ENCODE results near the gene DSG2.

DSG2 gene

DNA sequence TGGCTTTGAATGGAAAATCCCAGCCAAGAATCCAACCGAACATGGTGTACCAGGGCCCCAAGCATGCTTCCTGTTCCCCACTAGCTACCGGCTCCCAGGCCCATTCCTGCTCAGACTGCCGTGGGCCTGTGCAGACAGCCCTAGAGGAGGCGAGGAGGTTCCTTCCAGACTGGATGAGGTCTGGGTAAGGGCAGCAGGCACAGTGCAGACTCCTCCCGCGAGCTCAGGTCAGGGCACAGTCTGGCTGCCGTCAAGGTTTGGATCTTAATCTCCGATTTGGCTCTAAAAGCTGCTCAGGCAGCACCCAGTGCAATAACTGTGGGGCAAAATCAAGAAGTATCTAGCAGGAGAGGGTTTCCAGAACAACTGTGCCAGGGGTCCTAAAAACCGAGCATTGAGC is 74.4 kb downstream of the DSG2 start:
- Histone ChIP-seq H3K36me3 (ENCODE audit: control insufficient read depth in 2 of 2, insufficient read depth in 2 of 2, low read length in 2 of 2) (no peaks in the 10 kb centered on the region), H3K27me3 (ENCODE audit: control insufficient read depth in 1 of 2, insufficient read depth in 2 of 2, low read length in 2 of 2) (no peaks in the 10 kb centered on the region), H3K4me3 (ENCODE audit: low read length in 2 of 2) (no peak overlapping the region), H3K9ac (ENCODE audit: low read length in 2 of 2) (no peak overlapping the region), H3K27ac (ENCODE audit: low read length) (no peak overlapping the region), H3K9me3 (ENCODE audit: control insufficient read depth in 2 of 2, low read length in 2 of 2) (no peaks in the 10 kb centered on the region), H3K4me1 (ENCODE audit: control insufficient read depth, insufficient read depth, low read length) (no peaks in the 10 kb centered on the region)

DNA sequence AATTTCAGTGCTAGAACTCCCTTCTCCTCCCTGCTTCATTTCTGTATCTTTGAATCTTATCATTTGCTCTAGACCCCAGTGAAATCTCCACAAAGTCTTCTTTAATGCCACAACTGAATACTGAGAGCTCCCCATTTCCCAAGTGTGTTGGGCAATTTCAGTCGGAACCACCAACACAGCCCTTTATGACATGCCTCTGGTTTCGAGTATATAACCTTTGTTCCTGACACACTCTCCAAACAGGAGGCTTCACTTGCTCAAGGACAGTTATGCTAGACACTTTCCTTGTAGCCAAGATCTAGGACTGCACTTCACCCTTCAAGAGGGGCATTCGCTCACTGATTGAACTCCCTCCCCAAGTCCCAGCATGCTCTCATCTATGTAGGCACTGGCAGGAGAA is 75.1 kb downstream of the DSG2 start:
- H3K9me3 ChIP-seq (ENCODE audit: control insufficient read depth in 2 of 2, low read length in 2 of 2), result no peaks in the 10 kb centered on the region
- H3K27me3 ChIP-seq (ENCODE audit: control insufficient read depth in 1 of 2, insufficient read depth in 2 of 2, low read length in 2 of 2), result no peaks in the 10 kb centered on the region
- no peaks in the 10 kb centered on the region for H3K4me1 ChIP-seq (ENCODE audit: control insufficient read depth, insufficient read depth, low read length)
- H3K36me3 ChIP-seq (ENCODE audit: control insufficient read depth in 2 of 2, insufficient read depth in 2 of 2, low read length in 2 of 2), result no peaks in the 10 kb centered on the region
- H3K9ac ChIP-seq (ENCODE audit: low read length in 2 of 2), result no peak overlapping the region
- H3K4me3 ChIP-seq (ENCODE audit: low read length in 2 of 2), result no peak overlapping the region
- no peak overlapping the region for H3K27ac ChIP-seq (ENCODE audit: low read length)

DNA sequence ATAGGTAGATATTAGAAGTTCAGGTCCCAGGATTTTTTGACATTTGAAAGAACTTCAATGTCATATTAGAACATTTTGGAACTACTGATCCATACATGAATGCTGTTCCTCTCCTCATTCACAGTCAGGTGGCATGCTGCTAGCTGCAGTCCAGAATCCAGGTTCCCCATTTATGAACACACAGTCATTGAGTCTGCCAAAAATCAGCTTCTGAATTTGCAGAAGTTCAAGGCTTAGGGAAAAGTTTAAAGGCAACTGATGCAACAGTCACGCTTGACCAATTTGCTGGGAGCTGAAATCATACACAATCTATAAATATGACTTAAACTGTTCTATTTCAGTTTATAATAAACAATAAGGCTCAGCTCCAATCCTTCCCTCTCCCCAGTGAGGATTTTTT is 76.4 kb downstream of the DSG2 start:
- H3K27ac ChIP-seq (ENCODE audit: low read length), result no peak overlapping the region
- H3K27me3 ChIP-seq (ENCODE audit: control insufficient read depth in 1 of 2, insufficient read depth in 2 of 2, low read length in 2 of 2), result no peaks in the 10 kb centered on the region
- H3K4me3 ChIP-seq (ENCODE audit: low read length in 2 of 2), result no peak overlapping the region
- H3K36me3 ChIP-seq (ENCODE audit: control insufficient read depth in 2 of 2, insufficient read depth in 2 of 2, low read length in 2 of 2), result no peaks in the 10 kb centered on the region
- H3K9me3 ChIP-seq (ENCODE audit: control insufficient read depth in 2 of 2, low read length in 2 of 2), result no peaks in the 10 kb centered on the region
- H3K9ac ChIP-seq (ENCODE audit: low read length in 2 of 2), result no peak overlapping the region
- no peaks in the 10 kb centered on the region for H3K4me1 ChIP-seq (ENCODE audit: control insufficient read depth, insufficient read depth, low read length)

DNA sequence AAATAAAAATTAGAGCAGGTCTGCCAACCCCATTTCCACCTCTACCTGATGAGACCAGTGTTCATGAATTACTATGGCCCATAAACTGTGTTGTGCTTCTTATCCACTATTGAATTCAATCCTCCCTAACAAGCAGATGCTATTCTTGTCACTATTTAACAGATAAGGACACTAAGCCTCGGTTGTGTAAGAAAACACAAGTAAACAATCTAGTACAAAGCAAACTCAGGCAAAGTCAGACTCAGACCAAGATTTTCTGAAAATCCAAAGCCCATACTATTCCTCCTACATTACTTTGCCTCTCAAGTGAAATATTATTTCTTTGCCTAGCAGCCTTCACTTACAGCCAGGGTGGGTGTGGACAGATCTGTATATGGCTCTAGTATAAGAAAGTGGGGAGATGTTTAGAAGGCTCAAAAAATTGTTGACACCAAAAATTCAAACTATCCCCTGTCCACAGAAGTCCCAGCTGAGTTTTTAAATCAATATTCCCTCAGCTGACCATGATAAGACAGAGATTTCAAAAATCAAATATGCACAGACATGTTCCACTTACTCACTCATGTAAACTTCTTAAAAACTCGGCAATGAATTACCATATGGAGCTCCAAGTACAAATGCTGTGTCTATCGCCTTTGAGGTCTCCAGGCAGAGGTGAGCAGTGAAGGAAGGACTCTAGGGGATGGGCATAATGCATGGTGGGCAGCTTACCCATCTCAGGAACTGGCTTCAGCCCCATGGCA is 77.7 kb downstream of the DSG2 start:
- Histone ChIP-seq H3K27me3 (ENCODE audit: control insufficient read depth in 1 of 2, insufficient read depth in 2 of 2, low read length in 2 of 2) (no peaks in the 10 kb centered on the region), H3K9me3 (ENCODE audit: control insufficient read depth in 2 of 2, low read length in 2 of 2) (no peaks in the 10 kb centered on the region), H3K4me3 (ENCODE audit: low read length in 2 of 2) (no peak overlapping the region), H3K4me1 (ENCODE audit: control insufficient read depth, insufficient read depth, low read length) (no peaks in the 10 kb centered on the region), H3K9ac (ENCODE audit: low read length in 2 of 2) (no peak overlapping the region), H3K36me3 (ENCODE audit: control insufficient read depth in 2 of 2, insufficient read depth in 2 of 2, low read length in 2 of 2) (no peaks in the 10 kb centered on the region), H3K27ac (ENCODE audit: low read length) (no peak overlapping the region)

DNA sequence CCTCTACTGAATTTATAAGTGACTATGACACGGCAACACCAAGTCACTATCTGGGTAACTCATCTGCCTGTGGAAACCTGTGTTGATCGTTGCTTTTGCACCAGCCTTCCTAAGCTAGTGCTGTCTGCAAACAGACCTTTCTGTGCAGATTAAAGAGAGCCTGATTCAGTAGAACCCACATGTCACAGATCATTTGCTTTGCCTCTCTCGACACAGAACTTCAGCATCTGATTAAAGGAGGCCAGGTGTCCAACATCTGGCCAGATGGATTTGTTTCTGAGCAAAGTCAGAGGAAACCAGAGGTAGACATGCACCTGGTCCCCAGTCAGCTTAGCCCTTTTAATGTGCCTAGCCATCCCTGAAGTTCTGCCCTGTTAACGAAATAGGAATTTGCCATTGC is 78.7 kb downstream of the DSG2 start:
- Histone ChIP-seq H3K4me3 (ENCODE audit: low read length in 2 of 2) (no peak overlapping the region), H3K27me3 (ENCODE audit: control insufficient read depth in 1 of 2, insufficient read depth in 2 of 2, low read length in 2 of 2) (no peaks in the 10 kb centered on the region), H3K4me1 (ENCODE audit: control insufficient read depth, insufficient read depth, low read length) (no peaks in the 10 kb centered on the region), H3K9ac (ENCODE audit: low read length in 2 of 2) (no peak overlapping the region), H3K36me3 (ENCODE audit: control insufficient read depth in 2 of 2, insufficient read depth in 2 of 2, low read length in 2 of 2) (no peaks in the 10 kb centered on the region), H3K9me3 (ENCODE audit: control insufficient read depth in 2 of 2, low read length in 2 of 2) (no peaks in the 10 kb centered on the region), H3K27ac (ENCODE audit: low read length) (no peak overlapping the region)

DNA sequence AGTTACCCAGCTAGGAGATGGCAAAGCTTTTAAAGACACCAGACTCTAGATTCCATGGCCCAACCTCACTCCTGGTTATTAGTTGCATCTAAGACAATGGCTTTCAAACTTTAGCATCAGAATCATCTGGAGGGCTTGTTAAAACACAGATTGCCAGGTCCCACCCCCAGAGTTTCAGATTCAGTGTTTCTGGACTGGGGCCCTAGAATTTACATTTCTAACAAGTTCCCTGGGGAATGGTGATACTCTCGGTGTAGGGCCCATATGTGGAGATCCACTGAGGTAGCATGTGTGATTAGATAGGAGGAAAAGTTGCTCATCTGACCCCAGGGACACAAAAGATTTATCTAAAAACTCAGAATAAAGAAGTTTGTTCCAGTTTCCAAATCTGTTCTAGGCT is 79.2 kb downstream of the DSG2 start:
- Histone ChIP-seq H3K4me1 (ENCODE audit: control insufficient read depth, insufficient read depth, low read length) (no peaks in the 10 kb centered on the region), H3K4me3 (ENCODE audit: low read length in 2 of 2) (no peak overlapping the region), H3K36me3 (ENCODE audit: control insufficient read depth in 2 of 2, insufficient read depth in 2 of 2, low read length in 2 of 2) (no peaks in the 10 kb centered on the region), H3K9me3 (ENCODE audit: control insufficient read depth in 2 of 2, low read length in 2 of 2) (no peaks in the 10 kb centered on the region), H3K9ac (ENCODE audit: low read length in 2 of 2) (no peak overlapping the region), H3K27ac (ENCODE audit: low read length) (no peak overlapping the region), H3K27me3 (ENCODE audit: control insufficient read depth in 1 of 2, insufficient read depth in 2 of 2, low read length in 2 of 2) (no peaks in the 10 kb centered on the region)

DNA sequence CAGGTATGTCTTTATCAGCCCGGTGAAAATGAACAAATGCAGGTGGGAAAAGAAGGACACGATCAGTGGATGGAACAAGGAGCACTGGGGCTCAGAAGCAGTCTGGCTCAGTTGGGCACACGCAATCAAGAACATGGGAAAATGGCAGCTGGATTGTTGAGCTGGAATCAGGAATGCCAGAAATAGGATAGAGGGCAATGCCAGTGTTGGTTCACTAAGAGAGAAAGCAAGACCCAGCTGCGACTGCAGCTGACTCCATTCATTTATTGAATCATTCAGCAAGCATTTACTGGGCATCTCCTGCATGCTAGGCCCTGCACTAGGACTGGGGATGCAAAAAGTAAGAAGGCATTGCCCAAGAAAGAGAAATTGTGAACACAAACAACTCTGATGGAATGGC is 80.1 kb downstream of the DSG2 start:
- H3K9me3 ChIP-seq (ENCODE audit: control insufficient read depth in 2 of 2, low read length in 2 of 2), result no peaks in the 10 kb centered on the region
- no peak overlapping the region for H3K9ac ChIP-seq (ENCODE audit: low read length in 2 of 2)
- H3K4me3 ChIP-seq (ENCODE audit: low read length in 2 of 2), result no peak overlapping the region
- H3K27me3 ChIP-seq (ENCODE audit: control insufficient read depth in 1 of 2, insufficient read depth in 2 of 2, low read length in 2 of 2), result no peaks in the 10 kb centered on the region
- no peaks in the 10 kb centered on the region for H3K4me1 ChIP-seq (ENCODE audit: control insufficient read depth, insufficient read depth, low read length)
- no peak overlapping the region for H3K27ac ChIP-seq (ENCODE audit: low read length)
- H3K36me3 ChIP-seq (ENCODE audit: control insufficient read depth in 2 of 2, insufficient read depth in 2 of 2, low read length in 2 of 2), result no peaks in the 10 kb centered on the region

DNA sequence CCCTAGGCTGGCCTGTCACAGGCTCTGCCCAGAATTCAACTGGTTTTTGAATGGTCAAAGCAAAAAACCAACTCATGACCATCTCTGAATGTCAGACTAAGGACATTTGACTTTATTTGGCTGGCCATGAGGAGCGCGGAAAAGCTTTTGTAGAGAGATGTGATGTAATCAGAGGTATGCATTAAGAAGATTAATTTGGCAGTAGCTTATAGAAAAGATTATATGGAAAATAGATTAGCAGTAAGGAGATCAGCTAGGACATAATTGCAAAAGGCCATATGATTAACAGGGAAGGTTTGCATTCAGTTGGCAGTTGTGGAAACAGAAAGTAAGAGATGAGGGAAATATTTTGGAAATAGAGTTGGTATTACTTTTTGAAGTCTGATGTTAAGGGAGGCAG is 81.4 kb downstream of the DSG2 start:
- Histone ChIP-seq H3K36me3 (ENCODE audit: control insufficient read depth in 2 of 2, insufficient read depth in 2 of 2, low read length in 2 of 2) (no peaks in the 10 kb centered on the region), H3K27me3 (ENCODE audit: control insufficient read depth in 1 of 2, insufficient read depth in 2 of 2, low read length in 2 of 2) (no peaks in the 10 kb centered on the region), H3K4me3 (ENCODE audit: low read length in 2 of 2) (no peak overlapping the region), H3K9ac (ENCODE audit: low read length in 2 of 2) (no peak overlapping the region), H3K9me3 (ENCODE audit: control insufficient read depth in 2 of 2, low read length in 2 of 2) (no peaks in the 10 kb centered on the region), H3K27ac (ENCODE audit: low read length) (no peak overlapping the region), H3K4me1 (ENCODE audit: control insufficient read depth, insufficient read depth, low read length) (no peaks in the 10 kb centered on the region)

DNA sequence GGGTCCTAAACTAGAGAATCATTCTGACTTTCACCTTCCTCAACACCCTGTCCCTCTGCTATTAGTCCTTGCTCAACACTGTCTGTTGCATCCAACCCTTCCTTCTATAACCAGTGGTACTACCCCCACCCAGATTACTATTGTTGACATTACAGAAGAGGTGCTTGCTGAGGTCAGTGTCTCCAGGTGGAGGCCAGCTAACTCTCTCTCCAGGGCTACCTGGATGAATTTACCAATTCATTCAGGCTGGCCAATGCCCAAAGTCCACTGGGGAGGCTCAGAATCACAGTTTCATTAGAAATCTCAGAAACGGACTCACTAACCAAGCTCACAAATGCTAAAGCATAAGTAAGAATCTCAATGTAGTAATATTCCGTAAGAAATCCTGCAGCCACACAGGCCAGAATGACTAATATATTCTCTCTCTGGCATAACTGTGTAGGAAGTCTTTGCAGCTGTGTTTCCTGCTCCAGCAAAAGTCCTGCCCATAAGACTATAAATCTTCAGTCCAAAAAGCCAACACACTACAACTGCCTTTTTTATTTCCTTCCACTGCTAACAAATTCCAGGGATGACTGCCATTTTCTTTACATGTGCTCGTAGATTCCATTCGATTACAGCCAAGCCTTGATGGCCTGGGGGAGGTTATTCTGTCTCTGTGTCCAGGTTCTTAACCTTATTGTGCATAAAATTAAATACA is 83.7 kb downstream of the DSG2 start:
- no peaks in the 10 kb centered on the region for H3K36me3 ChIP-seq (ENCODE audit: control insufficient read depth in 2 of 2, insufficient read depth in 2 of 2, low read length in 2 of 2)
- H3K4me3 ChIP-seq (ENCODE audit: low read length in 2 of 2), result no peak overlapping the region
- no peak overlapping the region for H3K9ac ChIP-seq (ENCODE audit: low read length in 2 of 2)
- no peak overlapping the region for H3K27ac ChIP-seq (ENCODE audit: low read length)
- no peaks in the 10 kb centered on the region for H3K4me1 ChIP-seq (ENCODE audit: control insufficient read depth, insufficient read depth, low read length)
- no peaks in the 10 kb centered on the region for H3K27me3 ChIP-seq (ENCODE audit: control insufficient read depth in 1 of 2, insufficient read depth in 2 of 2, low read length in 2 of 2)
- H3K9me3 ChIP-seq (ENCODE audit: control insufficient read depth in 2 of 2, low read length in 2 of 2), result no peaks in the 10 kb centered on the region

DNA sequence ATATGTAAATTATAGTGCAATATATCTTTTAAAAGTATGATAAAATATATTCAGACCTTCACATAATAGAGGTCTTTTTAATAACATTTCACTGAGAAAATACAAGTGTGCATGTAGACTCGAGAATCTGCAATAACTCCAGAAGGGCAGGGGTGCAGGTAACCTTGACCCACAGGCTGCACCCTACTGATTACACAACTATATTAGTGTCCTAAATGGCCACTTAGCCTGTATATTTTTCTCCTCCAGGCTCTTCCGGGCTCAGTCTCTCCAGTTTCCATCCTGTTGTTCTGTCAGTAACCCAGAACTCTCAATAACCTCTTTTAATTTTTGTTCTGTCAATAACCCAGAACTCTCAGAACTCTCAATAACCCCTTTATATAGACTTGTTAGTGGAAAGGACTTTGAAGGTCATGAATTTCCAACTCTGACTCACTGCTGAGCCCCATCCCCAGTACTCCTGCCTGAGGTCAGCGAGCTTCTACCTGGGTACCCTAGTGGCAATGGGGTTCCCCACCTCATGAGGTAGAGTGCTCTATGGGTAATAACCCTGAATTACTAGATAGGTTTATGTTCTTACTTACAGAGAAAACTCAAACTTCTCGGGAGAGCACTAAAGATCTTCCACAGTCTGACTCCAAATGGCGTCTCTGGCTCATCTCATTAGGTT is 85.3 kb downstream of the DSG2 start:
- no peaks in the 10 kb centered on the region for H3K4me1 ChIP-seq (ENCODE audit: control insufficient read depth, insufficient read depth, low read length)
- H3K27me3 ChIP-seq (ENCODE audit: control insufficient read depth in 1 of 2, insufficient read depth in 2 of 2, low read length in 2 of 2), result no peaks in the 10 kb centered on the region
- H3K36me3 ChIP-seq (ENCODE audit: control insufficient read depth in 2 of 2, insufficient read depth in 2 of 2, low read length in 2 of 2), result no peaks in the 10 kb centered on the region
- no peak overlapping the region for H3K9ac ChIP-seq (ENCODE audit: low read length in 2 of 2)
- H3K4me3 ChIP-seq (ENCODE audit: low read length in 2 of 2), result no peak overlapping the region
- no peaks in the 10 kb centered on the region for H3K9me3 ChIP-seq (ENCODE audit: control insufficient read depth in 2 of 2, low read length in 2 of 2)
- H3K27ac ChIP-seq (ENCODE audit: low read length), result no peak overlapping the region

DNA sequence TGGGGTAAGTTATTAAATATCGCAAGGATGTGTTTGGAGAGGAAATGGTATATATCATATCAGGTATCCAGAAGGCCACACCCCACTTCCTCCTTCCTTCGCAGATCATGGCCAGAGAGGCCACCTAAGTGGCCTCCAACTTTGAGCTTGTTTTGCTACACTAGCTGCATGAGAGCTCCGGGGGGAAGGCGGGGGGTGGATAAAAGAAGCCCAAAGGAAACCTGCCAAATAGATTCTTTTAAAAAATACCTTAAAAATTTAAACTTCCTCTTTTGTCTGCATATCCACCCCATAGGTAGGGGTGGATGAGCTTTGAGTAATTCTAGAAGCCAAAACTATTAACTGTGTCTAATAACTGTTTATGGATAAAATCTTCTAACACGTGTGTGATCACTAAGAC is 88.0 kb downstream of the DSG2 start:
- Histone ChIP-seq H3K27ac (ENCODE audit: low read length) (no peak overlapping the region), H3K9me3 (ENCODE audit: control insufficient read depth in 2 of 2, low read length in 2 of 2) (no peaks in the 10 kb centered on the region), H3K36me3 (ENCODE audit: control insufficient read depth in 2 of 2, insufficient read depth in 2 of 2, low read length in 2 of 2) (no peaks in the 10 kb centered on the region), H3K27me3 (ENCODE audit: control insufficient read depth in 1 of 2, insufficient read depth in 2 of 2, low read length in 2 of 2) (no peaks in the 10 kb centered on the region), H3K4me1 (ENCODE audit: control insufficient read depth, insufficient read depth, low read length) (no peaks in the 10 kb centered on the region), H3K4me3 (ENCODE audit: low read length in 2 of 2) (no peak overlapping the region), H3K9ac (ENCODE audit: low read length in 2 of 2) (no peak overlapping the region)

Measured in stomach smooth muscle (tissue), 2 donors.